Neuron (in vitro differentiated cells): Measurements from ENCODE around the gene MEIOC.
"Not testable (repeated sequence)": the region's sequence is repeated elsewhere in the genome, so short reads cannot be mapped to it uniquely, and the experiment has no call there.

Source experiments
- H2AFZ ChIP-seq: one replicate; pipeline ENCODE4 v1.6.1; 2013; ENCODE audit warnings: low read depth, mild to moderate bottlenecking, inconsistent platforms, low read length, moderate library complexity
- H3K27me3 ChIP-seq: one replicate; pipeline ENCODE4 v1.6.1; 2013; ENCODE audit warnings: low read length; ENCODE audit not compliant: insufficient read depth
- H3K36me3 ChIP-seq: one replicate; pipeline ENCODE4 v1.6.1; 2013; ENCODE audit warnings: low read length; ENCODE audit not compliant: insufficient read depth
- H3K4me1 ChIP-seq: one replicate; pipeline ENCODE4 v1.6.1; 2013; ENCODE audit warnings: low read length; ENCODE audit not compliant: insufficient read depth
- H3K4me3 ChIP-seq: 2 replicates; pipeline ENCODE4 v1.5.1; 2013; ENCODE audit warnings: mild to moderate bottlenecking, low read length, moderate library complexity
- H3K9me3 ChIP-seq: one replicate; pipeline ENCODE4 v1.6.1; 2013; ENCODE audit warnings: low read length

Gene MEIOC

DNA sequence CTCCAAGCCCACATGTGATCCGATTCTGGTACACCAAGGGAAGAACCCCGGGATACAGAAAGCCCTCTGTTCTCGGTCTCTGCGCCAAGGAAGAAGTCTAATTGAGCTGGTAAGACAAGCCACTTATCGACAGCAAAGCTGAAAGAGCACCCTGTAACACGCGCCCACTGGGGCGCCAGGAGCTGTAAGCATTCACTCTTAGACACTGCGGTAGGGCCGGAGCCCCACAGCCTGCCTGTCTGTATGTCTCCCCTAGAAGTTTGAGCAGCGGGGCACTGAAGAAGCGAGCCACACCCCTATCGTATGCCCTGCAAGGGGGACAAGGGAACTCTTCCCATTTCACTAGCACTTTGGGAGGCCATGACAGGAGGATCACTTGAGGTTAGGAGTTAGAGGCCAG lies 27.0 kb upstream of the MEIOC start:
- Histone ChIP-seq H2AFZ (no peak overlapping the region), H3K27me3 (no peaks in the 10 kb centered on the region), H3K4me3 (no peak overlapping the region), H3K9me3 (no peaks in the 10 kb centered on the region), H3K4me1 (peaks cover 11% of the 10 kb centered on the region), H3K36me3 (no peaks in the 10 kb centered on the region)

DNA sequence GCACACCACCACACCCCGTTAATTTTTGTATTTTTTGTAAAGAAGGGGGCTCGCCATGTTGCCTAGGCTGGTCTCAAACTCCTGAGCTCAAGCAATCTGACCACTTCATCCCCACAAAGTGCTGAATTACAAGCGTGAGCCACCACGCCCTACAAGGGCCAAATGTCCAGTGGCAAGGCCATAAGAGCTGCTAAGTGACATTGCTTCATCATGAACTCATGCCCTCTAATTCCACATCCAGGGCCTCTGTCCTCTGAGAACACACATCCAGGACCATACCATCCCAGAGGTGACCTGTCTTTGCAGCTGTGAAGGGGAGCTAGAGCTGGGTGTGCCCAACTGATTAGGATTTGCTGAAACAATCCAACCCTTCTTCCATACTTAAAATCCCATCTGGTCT lies 25.6 kb upstream of the MEIOC start:
- Histone ChIP-seq H3K4me3 (no peak overlapping the region), H3K36me3 (no peaks in the 10 kb centered on the region), H3K9me3 (no peaks in the 10 kb centered on the region), H2AFZ (no peak overlapping the region), H3K4me1 (peaks cover 11% of the 10 kb centered on the region), H3K27me3 (no peaks in the 10 kb centered on the region)

DNA sequence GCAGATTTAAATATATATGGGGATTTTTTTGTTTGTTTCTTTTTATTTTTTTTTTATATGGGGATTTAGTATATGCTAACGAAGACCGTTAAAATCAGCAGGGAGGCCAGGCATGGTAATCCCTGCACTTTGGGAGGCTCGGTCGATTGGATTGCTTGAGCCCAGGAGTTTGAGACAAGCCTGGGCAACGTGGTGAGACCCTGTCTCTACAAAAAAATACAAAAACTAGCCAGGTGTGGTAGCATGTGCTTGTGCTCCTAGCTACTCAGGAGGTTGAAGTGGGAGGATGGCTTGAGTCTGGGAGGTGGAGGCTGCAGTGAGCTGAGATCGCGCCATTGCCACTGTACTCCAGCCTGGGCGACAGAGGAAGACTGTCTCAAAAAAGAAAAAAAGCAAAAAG lies 22.3 kb upstream of the MEIOC start:
- Histone ChIP-seq H3K4me1 (no peaks in the 10 kb centered on the region), H2AFZ (no peak overlapping the region)

GRCh38 chr17:44634401-44634800 lies 21.9 kb upstream of the MEIOC start:
- H3K36me3 ChIP-seq, H3K27me3 ChIP-seq, H3K4me3 ChIP-seq, H2AFZ ChIP-seq, H3K9me3 ChIP-seq, H3K4me1 ChIP-seq: not testable (repeated sequence)

More for the DNA sequence above, 22.3 kb upstream of the MEIOC start:
- no peaks in the 10 kb centered on the region for H3K9me3 ChIP-seq
- no peak overlapping the region for H3K4me3 ChIP-seq
- no peaks in the 10 kb centered on the region for H3K36me3 ChIP-seq
- no peaks in the 10 kb centered on the region for H3K27me3 ChIP-seq

DNA sequence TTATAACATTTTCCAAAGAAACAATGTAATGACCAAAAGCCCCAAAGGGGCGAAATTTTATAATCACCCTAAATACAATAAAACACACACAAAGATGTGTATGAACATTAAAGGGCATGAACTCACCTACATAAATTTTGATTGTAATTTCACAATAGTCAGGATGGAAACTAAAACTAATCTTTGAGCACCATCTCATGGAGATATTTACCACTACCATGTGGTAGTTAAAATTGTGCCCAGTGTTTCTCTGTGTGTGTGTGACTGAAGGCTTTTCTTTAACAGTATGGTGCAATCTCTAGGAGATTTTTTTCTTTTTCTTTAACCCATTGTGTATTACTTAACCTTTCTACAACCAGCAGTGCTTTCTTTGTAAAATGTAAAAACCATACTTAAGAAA lies 19.7 kb upstream of the MEIOC start:
- no peaks in the 10 kb centered on the region for H3K9me3 ChIP-seq
- no peaks in the 10 kb centered on the region for H3K36me3 ChIP-seq

GRCh38 chr17:44637066-44637465 lies 19.2 kb upstream of the MEIOC start:
- Histone ChIP-seq H3K9me3 (no peaks in the 10 kb centered on the region), H3K27me3 (no peaks in the 10 kb centered on the region), H3K4me1 (no peaks in the 10 kb centered on the region), H3K36me3 (no peaks in the 10 kb centered on the region), H3K4me3 (no peak overlapping the region), H2AFZ (no peak overlapping the region)

More for the DNA sequence above, 19.7 kb upstream of the MEIOC start:
- Histone ChIP-seq H3K4me1 (no peaks in the 10 kb centered on the region), H3K27me3 (no peaks in the 10 kb centered on the region), H3K4me3 (no peak overlapping the region), H2AFZ (no peak overlapping the region)

DNA sequence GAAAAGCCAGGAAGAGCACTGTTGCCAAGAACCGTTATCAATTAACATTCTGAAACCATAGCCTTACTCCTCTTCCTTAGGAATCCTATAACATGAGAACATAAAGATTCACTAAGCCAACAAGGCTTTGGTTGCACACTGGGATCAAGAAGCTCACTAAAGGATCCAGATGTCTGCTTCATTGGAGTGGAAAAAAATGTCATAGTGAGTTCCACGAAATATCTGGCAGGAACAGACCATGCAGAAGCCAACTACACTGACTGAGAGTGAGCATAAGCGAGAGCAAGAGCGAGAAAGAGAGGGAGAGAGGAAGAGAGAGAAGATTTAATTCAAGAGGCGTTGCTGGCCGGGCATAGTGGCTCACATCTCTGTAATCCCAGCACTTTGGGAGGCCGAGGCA lies 13.4 kb upstream of the MEIOC start:
- no peaks in the 10 kb centered on the region for H3K4me1 ChIP-seq
- H3K27me3 ChIP-seq, result peaks cover 5% of the 10 kb centered on the region
- H2AFZ ChIP-seq, result no peak overlapping the region

DNA sequence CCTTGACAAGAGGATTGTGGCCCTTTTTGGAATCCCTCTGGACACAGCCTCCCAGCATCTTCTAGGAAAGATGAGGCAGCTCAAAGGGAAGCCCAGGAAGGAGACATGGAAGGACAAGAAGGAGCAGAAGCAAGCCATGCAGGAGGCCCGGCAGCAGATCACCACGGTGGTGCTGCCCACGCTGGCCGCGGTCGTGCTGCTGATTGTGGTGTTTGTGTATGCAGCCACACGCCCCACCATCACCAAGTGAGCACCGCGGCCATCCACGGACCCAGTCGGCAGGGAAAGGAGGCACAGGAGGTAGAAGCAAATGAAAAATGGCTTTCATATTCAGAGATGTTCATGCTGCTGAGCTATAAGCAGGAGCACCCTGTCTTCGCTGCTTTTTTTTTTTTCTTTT lies 10.9 kb upstream of the MEIOC start:
- Histone ChIP-seq H3K27me3 (peaks cover 8% of the 10 kb centered on the region), H2AFZ (no peak overlapping the region), H3K4me3 (no peak overlapping the region), H3K4me1 (no peaks in the 10 kb centered on the region), H3K36me3 (no peaks in the 10 kb centered on the region), H3K9me3 (no peaks in the 10 kb centered on the region)

More for the DNA sequence above, 13.4 kb upstream of the MEIOC start:
- Histone ChIP-seq H3K9me3 (no peaks in the 10 kb centered on the region), H3K4me3 (no peak overlapping the region), H3K36me3 (no peaks in the 10 kb centered on the region)

DNA sequence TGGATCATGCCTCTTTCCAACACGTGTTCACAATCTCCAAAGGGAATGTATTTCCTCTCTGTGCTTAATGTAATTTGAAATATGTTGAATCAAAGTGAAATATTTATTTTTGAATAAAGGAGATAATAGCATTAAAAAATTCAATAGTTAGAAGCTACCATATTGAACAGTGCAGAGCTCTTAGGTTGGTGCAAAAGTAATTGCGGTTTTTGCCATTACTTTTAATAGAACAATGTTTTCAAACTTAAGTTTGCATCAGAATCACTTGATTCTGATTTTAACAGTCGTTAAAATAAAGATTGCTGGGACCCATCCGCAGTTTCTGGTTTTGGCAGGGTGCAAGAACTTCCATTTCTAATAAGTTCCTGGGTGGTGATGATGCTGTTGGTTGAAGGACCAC lies 10.0 kb upstream of the MEIOC start:
- Histone ChIP-seq H2AFZ (no peak overlapping the region), H3K36me3 (no peaks in the 10 kb centered on the region), H3K9me3 (no peaks in the 10 kb centered on the region), H3K27me3 (peaks cover 8% of the 10 kb centered on the region), H3K4me3 (no peak overlapping the region), H3K4me1 (no peaks in the 10 kb centered on the region)

GRCh38 chr17:44647736-44648135 lies 8.5 kb upstream of the MEIOC start:
- no peaks in the 10 kb centered on the region for H3K36me3 ChIP-seq
- H2AFZ ChIP-seq, result no peak overlapping the region
- H3K27me3 ChIP-seq, result peaks cover 8% of the 10 kb centered on the region
- no peak overlapping the region for H3K4me3 ChIP-seq
- no peaks in the 10 kb centered on the region for H3K4me1 ChIP-seq
- no peaks in the 10 kb centered on the region for H3K9me3 ChIP-seq

DNA sequence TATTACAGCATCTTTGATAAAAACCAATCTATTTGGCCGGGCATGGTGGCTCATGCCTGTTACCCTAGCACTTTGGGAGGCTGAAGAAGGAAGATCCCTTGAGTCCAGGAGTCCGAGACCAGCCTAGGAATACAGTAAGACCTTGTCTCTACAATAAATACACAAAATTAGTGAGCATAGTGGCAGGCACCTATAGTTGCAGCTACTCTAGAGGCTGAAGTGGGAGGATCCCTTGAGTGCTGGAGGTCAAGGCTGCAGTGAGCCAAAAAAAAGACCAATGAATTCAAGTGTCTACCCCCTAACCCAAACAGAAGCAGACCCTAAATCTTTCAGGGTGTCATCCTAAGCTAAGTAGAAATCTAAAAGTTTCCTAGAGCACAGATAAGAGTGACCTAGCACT lies 7.3 kb upstream of the MEIOC start:
- Histone ChIP-seq H3K36me3 (no peaks in the 10 kb centered on the region), H3K9me3 (no peaks in the 10 kb centered on the region), H3K27me3 (peaks cover 8% of the 10 kb centered on the region), H3K4me1 (no peaks in the 10 kb centered on the region), H2AFZ (no peak overlapping the region), H3K4me3 (no peak overlapping the region)

DNA sequence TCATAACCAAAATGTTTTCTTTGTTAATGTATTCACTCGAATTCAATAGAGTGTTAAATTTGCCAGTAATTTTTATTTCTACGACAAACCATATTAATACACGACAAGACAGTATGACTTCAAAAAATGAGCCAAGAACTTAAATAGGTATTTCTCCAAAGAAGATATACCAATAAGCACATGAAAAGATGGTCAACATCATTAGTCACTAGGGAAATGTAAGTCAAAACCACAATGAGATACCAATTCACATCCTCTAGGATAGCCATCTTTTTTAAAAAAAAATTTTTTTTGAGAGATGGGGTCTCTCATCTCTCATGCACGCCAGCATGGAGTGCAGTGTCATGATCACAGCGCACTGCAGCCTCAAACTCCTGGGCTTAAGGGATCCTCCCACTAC lies 5.0 kb upstream of the MEIOC start:
- Histone ChIP-seq H3K9me3 (peaks cover 5% of the 10 kb centered on the region), H3K4me1 (no peaks in the 10 kb centered on the region), H3K36me3 (no peaks in the 10 kb centered on the region), H3K27me3 (peaks cover 12% of the 10 kb centered on the region), H2AFZ (no peak overlapping the region), H3K4me3 (no peak overlapping the region)

- H3K4me1 ChIP-seq, result no peaks in the 10 kb centered on the region
- H3K9me3 ChIP-seq, result peaks cover 9% of the 10 kb centered on the region
- H3K27me3 ChIP-seq, result peaks cover 24% of the 10 kb centered on the region
- no peak overlapping the region for H2AFZ ChIP-seq
- no peak overlapping the region for H3K4me3 ChIP-seq
- H3K36me3 ChIP-seq, result no peaks in the 10 kb centered on the region
These were observed 3.5 kb upstream of the MEIOC start for GRCh38 chr17:44652727-44653126.

DNA sequence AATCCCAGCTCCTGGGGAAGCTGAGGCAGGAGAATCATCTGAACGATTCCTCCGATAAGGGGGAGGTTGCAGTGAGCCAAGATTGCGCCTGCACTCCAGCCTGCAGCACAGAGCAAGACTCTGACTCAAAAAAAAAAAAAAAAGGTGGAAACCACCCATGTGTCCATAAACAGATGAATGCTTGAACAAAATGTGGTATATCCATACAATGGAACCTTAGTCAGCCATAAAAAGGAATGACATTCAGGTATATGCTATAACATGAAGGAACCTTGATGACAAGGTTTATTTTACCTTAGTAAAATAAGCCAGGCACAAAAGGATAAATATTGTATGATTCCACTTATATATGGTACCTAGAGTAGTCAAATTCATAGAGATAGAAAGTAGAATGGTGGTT lies 2.9 kb upstream of the MEIOC start:
- peaks cover 9% of the 10 kb centered on the region for H3K9me3 ChIP-seq
- H3K36me3 ChIP-seq, result no peaks in the 10 kb centered on the region
- H3K4me1 ChIP-seq, result no peaks in the 10 kb centered on the region
- H3K27me3 ChIP-seq, result peaks cover 24% of the 10 kb centered on the region
- H2AFZ ChIP-seq, result no peak overlapping the region
- H3K4me3 ChIP-seq, result no peak overlapping the region
